ENCODE measurements around the gene PARP1.

- TF ChIP-seq ZNF274 (IDR thresholded peaks at IDR 0.05; ENCODE audit: low read depth, low read length) (no peak), YY1 (IDR thresholded peaks at IDR 0.05; ENCODE audit: insufficient read depth, insufficient read length) (no peak), SUZ12 (IDR thresholded peaks at IDR 0.05; ENCODE audit: extremely low read depth, insufficient read depth, insufficient read length) (no peak)
Observed at GRCh38 chr1:226449823-226450222, 41.9 kb upstream of the PARP1 start.

Measured in NT2/D1 (cell line).